HepG2 (cell line): Measurements from ENCODE around the gene RPS5. TPM values are rescaled to one million over a fixed set of nuclear protein-coding genes. Genes with fewer than 3 reads are reported as not detected.

Source experiments
- ATAC-seq: fragments of 200-7000 bp; cut with Tn5 transposase; 3 replicates; pipeline ENCODE4 v1.9.1; 2020; ENCODE audit warnings: mild to moderate bottlenecking, moderate library complexity
- Bru-seq: library from RNA; stranded (reverse); fragments of 400-500 nt; gene quantifications from one replicate; lab custom pipeline; 2021; lab: Mats Ljungman, UMichigan
- BruChase-seq, 2 experiments: library from RNA; stranded (reverse); fragments of 400-500 nt; gene quantifications; one replicate each; lab custom pipeline; 2021; lab: Mats Ljungman, UMichigan
- BruUV-seq: library from RNA; stranded (reverse); fragments of 400-500 nt; replicated peaks from 2 replicates; lab custom pipeline; 2021; lab: Mats Ljungman, UMichigan
- CTCF ChIA-PET: fragments of 300-600 bp; formaldehyde crosslinking; extraction: SDS; loops from one replicate; lab custom pipeline; 2021; ENCODE audit warnings: low total read pairs, inconsistent platforms, low intra/inter-chr PET ratio; lab: Yijun Ruan, JAX
- POLR2A ChIA-PET: fragments of 350-600 bp; sonication (Branson Sonifier 250); formaldehyde crosslinking; loops from one replicate; lab custom pipeline; 2020; ENCODE audit warnings: antibody characterized with exemption, inconsistent platforms; lab: Yijun Ruan, JAX
- DNase-seq: peaks from one replicate; pipeline ENCODE4 v3.0.0-alpha.2; 2015; ENCODE audit warnings: low spot score
- FAIRE-seq: peaks from 3 replicates; lab custom pipeline; 2011; peaks lifted over from hg19 to GRCh38; lab: Jason Lieb, UNC
- H2AFZ ChIP-seq: one replicate; pipeline ENCODE4 v1.6.1; 2011; ENCODE audit warnings: low read length, inconsistent platforms
- H3K27ac ChIP-seq: fragments of 300-600 bp; 3 replicates; pipeline ENCODE4 v1.8.0; 2011; ENCODE audit warnings: mixed run types, mild to moderate bottlenecking, mixed read lengths, low read length, inconsistent platforms; ENCODE audit not compliant: insufficient read depth; ENCODE audit errors: extremely low read length
- H3K27me3 ChIP-seq, 2 experiments: fragments of 200-600 bp in 1 of 2; 2 replicates in 1 of 2; 3 replicates in 1 of 2; pipeline versions ENCODE4 v1.6.0 to v1.8.0; 2011; ENCODE audit warnings: low read length in 2 of 2, mild to moderate bottlenecking in 2 of 2, moderate library complexity in 2 of 2, inconsistent platforms in 1 of 2; ENCODE audit not compliant: insufficient read depth in 2 of 2, control insufficient read depth in 1 of 2
- H3K36me3 ChIP-seq, 2 experiments: fragments of 200-600 bp in 1 of 2; replicated peaks in 1 of 2; 2 replicates in 1 of 2; 3 replicates in 1 of 2; pipeline versions ENCODE4 v1.5.1 to v1.8.0; 2011; ENCODE audit warnings: low read length in 2 of 2, inconsistent platforms in 1 of 2; ENCODE audit not compliant: insufficient read depth in 2 of 2, control insufficient read depth in 1 of 2
- H3K4me1 ChIP-seq: 2 replicates; pipeline ENCODE4 v1.5.1; 2012; ENCODE audit warnings: low read length, inconsistent platforms; ENCODE audit not compliant: insufficient read depth
- H3K4me2 ChIP-seq: 2 replicates; pipeline ENCODE4 v1.6.0; 2011; ENCODE audit warnings: low read depth, low read length, inconsistent platforms
- H3K4me3 ChIP-seq, 3 experiments: fragments of 200-600 bp in 1 of 3; sonication (generic), shearing (Covaris generic) in 1 of 3; replicated peaks in 1 of 3; 2 replicates each; pipeline ENCODE4 v1.5.1; 2011 to 2016; ENCODE audit warnings: low read length in 3 of 3, inconsistent platforms in 2 of 3, low read depth in 2 of 3, mild to moderate bottlenecking in 2 of 3, control low read depth in 1 of 3, mixed read lengths in 1 of 3; ENCODE audit not compliant: insufficient read depth in 1 of 3
- H3K79me2 ChIP-seq: one replicate; pipeline ENCODE4 v1.6.1; 2011; ENCODE audit warnings: low read length, inconsistent platforms; ENCODE audit not compliant: insufficient read depth
- H3K9ac ChIP-seq: 2 replicates; pipeline ENCODE4 v1.6.0; 2011; ENCODE audit warnings: mild to moderate bottlenecking, low read depth, low read length, inconsistent platforms; ENCODE audit not compliant: insufficient read depth
- H3K9me3 ChIP-seq: 2 replicates; pipeline ENCODE4 v1.5.1; 2012; ENCODE audit warnings: mild to moderate bottlenecking, low read length
- H4K20me1 ChIP-seq: 2 replicates; pipeline ENCODE4 v1.6.0; 2011; ENCODE audit warnings: inconsistent platforms, mild to moderate bottlenecking, low read length, moderate library complexity; ENCODE audit not compliant: insufficient read depth
- CHCHD3 ChIP-seq: sonication (generic); formaldehyde crosslinking; IDR thresholded peaks from 2 replicates; pipeline ENCODE4 v1.8.0; 2022; ENCODE audit warnings: mild to moderate bottlenecking, missing genetic modification reagents, moderate library complexity
- DMAP1 ChIP-seq: IDR thresholded peaks from 2 replicates; pipeline ENCODE4 v1.6.1; 2016
- FOXC1 ChIP-seq: sonication (generic); formaldehyde crosslinking; IDR thresholded peaks from 2 replicates; pipeline ENCODE4 v1.8.0; 2022; ENCODE audit warnings: mild to moderate bottlenecking, missing genetic modification reagents, borderline replicate concordance
- RXRA ChIP-seq: sonication (generic); formaldehyde crosslinking; IDR thresholded peaks from 2 replicates; pipeline ENCODE4 v1.5.1; 2020; ENCODE audit warnings: missing genetic modification reagents
- SNRNP70 ChIP-seq: fragments of 200-400 bp; formaldehyde crosslinking; IDR thresholded peaks from 2 replicates; pipeline ENCODE4 v1.6.1; 2017; ENCODE audit warnings: mild to moderate bottlenecking, low read depth, low read length, moderate library complexity
- TAF15 ChIP-seq: fragments of 200-400 bp; formaldehyde crosslinking; IDR thresholded peaks from one replicate; pipeline ENCODE4 v1.6.1; 2018; ENCODE audit warnings: mild to moderate bottlenecking, low read depth, low read length; ENCODE audit not compliant: poor library complexity, severe bottlenecking
- TGIF2 ChIP-seq: IDR thresholded peaks from 2 replicates; pipeline ENCODE4 v1.6.1; 2016; ENCODE audit warnings: control low read depth, missing compliant biosample characterization
- ZBTB21 ChIP-seq: sonication (generic); formaldehyde crosslinking; IDR thresholded peaks from 2 replicates; pipeline ENCODE4 v1.4.0; 2020; ENCODE audit warnings: missing genetic modification reagents
- ZNF547 ChIP-seq: sonication (generic); formaldehyde crosslinking; IDR thresholded peaks from 2 replicates; pipeline ENCODE4 v1.5.1; 2020; ENCODE audit warnings: mild to moderate bottlenecking, missing genetic modification reagents
- WGBS: methylation state at CpG from one replicate; pipeline ENCODE4 v1.1.6; 2017; ENCODE audit warnings: low lambda C conversion rate; 5-methylcytosine and 5-hydroxymethylcytosine counted together
- in situ Hi-C: cut with HindIII; loops from 2 replicates; pipeline ENCODE4 v1.10.0; 2017; ENCODE audit warnings: low pct_unique_long_range_greater_than_20kb; ENCODE audit not compliant: extremely low pct_ligation_motif_present
- intact Hi-C: fragments of 100-400 bp; cut with micrococcal nuclease; formaldehyde crosslinking; loops from one replicate; pipeline ENCODE4 v1.10.0; 2022; ENCODE audit not compliant: unreplicated experiment
- long read RNA-seq, 2 experiments: library from RNA in 1 of 2; library from polyadenylated mRNA in 1 of 2; stranded (forward) in 1 of 2; unstranded in 1 of 2; transcript quantifications; one replicate each; pipeline ENCODE4 v2.0.0, GENCODE V29; 2019 to 2022
- polyA minus RNA-seq, 3 experiments: library from RNA; depleted of rRNA, polyadenylated mRNA; stranded (reverse); fragments of >200 nt; gene quantifications; 2 replicates each; pipeline ENCODE4 v1.2.3, GENCODE V29; 2011; ENCODE audit warnings: low replicate concordance in 1 of 3
- polyA plus RNA-seq, 8 experiments: library from polyadenylated mRNA; depleted of rRNA in 3 of 8; stranded (reverse) in 7 of 8; unstranded in 1 of 8; fragments of >200 nt; fragmentation: Illumina TruSeq in 4 of 8; extraction: Trizol in 4 of 8; gene quantifications; 2 replicates each; pipeline versions ENCODE4 v1.2.1 to v1.2.3, GENCODE V29; 2011 to 2016; ENCODE audit warnings: low read depth in 4 of 8, missing spikeins in 1 of 8, mixed read lengths in 1 of 8; ENCODE audit not compliant: insufficient read depth in 1 of 8
- total RNA-seq, 5 experiments: library from RNA; depleted of rRNA; stranded (reverse); fragments of >200 nt; fragmentation: Illumina TruSeq; extraction: Trizol; gene quantifications; 2 replicates each; pipeline ENCODE4 v1.2.3, GENCODE V29; 2016; ENCODE audit warnings: low read depth in 1 of 5
- TF ChIP-seq, protein P1 (sequence below): sonication (generic); formaldehyde crosslinking; IDR thresholded peaks from 2 replicates; pipeline ENCODE4 v1.4.0; 2020; ENCODE audit warnings: missing genetic modification reagents, borderline replicate concordance
- TF ChIP-seq, protein P2 (sequence below): sonication (generic); formaldehyde crosslinking; IDR thresholded peaks from 2 replicates; pipeline ENCODE4 v1.8.1; 2023; ENCODE audit warnings: mild to moderate bottlenecking, missing genetic modification reagents, borderline replicate concordance
- TF ChIP-seq, protein P3 (sequence below): sonication (generic); formaldehyde crosslinking; conservative IDR thresholded peaks from 2 replicates; pipeline ENCODE4 v1.8.0; 2022; ENCODE audit warnings: low read depth, missing genetic modification reagents

RPS5 gene
- total RNA-seq (2016; rRNA removed; fragmentation: Illumina TruSeq; extraction: Trizol): 1,544 and 1,715 TPM in 2 replicates
- total RNA-seq (2016; cell fraction: cytosol; rRNA removed; fragmentation: Illumina TruSeq; extraction: Trizol; ENCODE audit: low read depth): 2,017 and 2,110 TPM in 2 replicates
- total RNA-seq (2016; cell fraction: insoluble cytoplasmic fraction; rRNA removed; fragmentation: Illumina TruSeq; extraction: Trizol): 1,517 and 1,921 TPM in 2 replicates
- 2,939 and 3,145 TPM in 2 replicates for total RNA-seq (2016; cell fraction: membrane; rRNA removed; fragmentation: Illumina TruSeq; extraction: Trizol)
- 614 and 724 TPM in 2 replicates for total RNA-seq (2016; cell fraction: nucleus; rRNA removed; fragmentation: Illumina TruSeq; extraction: Trizol)
- 4,145 and 4,408 TPM in 2 replicates for polyA plus RNA-seq (2011; rRNA removed)
- polyA plus RNA-seq (2011; cell fraction: cytosol; rRNA removed): 3,539 and 5,584 TPM in 2 replicates
- 1,780 and 1,928 TPM in 2 replicates for polyA plus RNA-seq (2011; cell fraction: nucleus; rRNA removed)
- 1,706 and 1,819 TPM in 2 replicates for polyA plus RNA-seq (2012)
- 2,310 and 2,596 TPM in 2 replicates for polyA plus RNA-seq (2016; cell fraction: cytosol; fragmentation: Illumina TruSeq; extraction: Trizol; ENCODE audit: low read depth)
- polyA plus RNA-seq (2016; cell fraction: insoluble cytoplasmic fraction; fragmentation: Illumina TruSeq; extraction: Trizol; ENCODE audit: low read depth): 1,782 and 1,827 TPM in 2 replicates
- polyA plus RNA-seq (2016; cell fraction: membrane; fragmentation: Illumina TruSeq; extraction: Trizol; ENCODE audit: low read depth): 3,073 and 3,180 TPM in 2 replicates
- 1,095 and 1,142 TPM in 2 replicates for polyA plus RNA-seq (2016; cell fraction: nucleus; fragmentation: Illumina TruSeq; extraction: Trizol; ENCODE audit: insufficient read depth, low read depth)
- 2,710 and 3,749 TPM in 2 replicates for polyA minus RNA-seq (2011; rRNA and poly(A)+ RNA removed; ENCODE audit: low replicate concordance)
- 541 and 557 TPM in 2 replicates for polyA minus RNA-seq (2011; cell fraction: cytosol; rRNA and poly(A)+ RNA removed)
- polyA minus RNA-seq (2011; cell fraction: nucleus; rRNA and poly(A)+ RNA removed): 340 and 381 TPM in 2 replicates
- Bru-seq, nascent RNA: percentile 97 among the genes with signal in this experiment
- percentile 96 among the genes with signal in this experiment for BruChase-seq, experiment 1, labeled RNA remaining after a 6-hour chase
- BruChase-seq, experiment 2, labeled RNA remaining after a 2-hour chase: percentile 94 among the genes with signal in this experiment
- long read RNA-seq, experiment 1, transcript RPS5-202 (5 exons, 1,520 nt): minor isoform, 37 of 1,881 reads
- long read RNA-seq, experiment 1, transcript RPS5-201 (6 exons, 740 nt): major isoform, 1,784 of 1,881 reads
- long read RNA-seq, experiment 1, partial matches to known transcripts: 16 of 1,881 reads
- long read RNA-seq, experiment 1, other reads (novel, unspliced or antisense): 38 of 1,881 reads
- long read RNA-seq, experiment 2, transcript RPS5-202 (5 exons, 1,520 nt): minor isoform, 89 of 3,424 reads
- long read RNA-seq, experiment 2, transcript RPS5-201 (6 exons, 740 nt): major isoform, 3,015 of 3,424 reads
- long read RNA-seq, experiment 2, partial matches to known transcripts: 185 of 3,424 reads
- long read RNA-seq, experiment 2, other reads (novel, unspliced or antisense): 122 of 3,424 reads

DNA sequence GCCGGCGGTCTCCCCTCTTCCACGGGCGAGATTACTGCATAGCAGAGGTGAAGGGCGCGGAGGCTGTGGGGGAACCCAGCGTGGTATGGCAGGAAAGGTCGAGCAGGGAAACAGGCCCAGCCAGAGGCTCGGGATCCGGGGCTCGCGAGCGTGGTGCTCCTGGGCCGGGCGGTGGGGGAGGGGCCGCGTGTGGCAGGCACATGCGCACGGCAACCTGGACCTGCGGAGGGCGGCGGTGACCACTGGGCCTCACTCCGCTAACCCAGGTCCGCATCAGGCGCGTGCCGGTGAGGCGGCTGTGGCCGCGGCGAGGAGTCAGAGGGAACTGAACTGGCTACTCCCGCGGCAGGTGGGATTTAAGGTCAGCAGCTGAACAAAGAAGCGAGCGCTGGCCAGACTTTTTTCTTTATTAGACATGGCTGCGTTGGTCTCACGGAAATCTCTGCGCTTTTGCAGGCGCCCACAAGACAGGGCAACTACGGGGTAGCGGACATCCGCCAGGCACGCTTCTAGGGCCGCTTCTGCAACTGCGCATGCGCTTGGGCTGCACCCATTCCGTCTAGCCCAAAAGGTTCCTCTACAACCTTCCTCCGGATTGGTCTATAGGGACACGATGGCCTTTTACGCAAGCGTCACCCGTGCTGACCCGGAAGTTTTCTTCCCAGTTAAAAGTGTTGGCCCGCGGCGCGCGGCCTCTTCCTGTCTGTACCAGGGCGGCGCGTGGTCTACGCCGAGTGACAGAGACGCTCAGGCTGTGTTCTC lies at the start of gene RPS5:
RPS5 (plus strand) TSS at position 694 of the 762 bp plus-strand sequence. CDS start 869 bp downstream, outside the sequence.
- Histone ChIP-seq H3K27ac (peak within 1 kb of the TSS; percentile 99), H3K79me2 (peaks cover 44% of the 10 kb centered on the region), H2AFZ (no peak within 1 kb of the TSS), H3K27me3 (no peaks in the 10 kb centered on the region; a peak in 1 of 5 replicates), H4K20me1 (peaks cover 31% of the 10 kb centered on the region), H3K9me3 (no peaks in the 10 kb centered on the region), H3K36me3 (peaks cover 0 to 28% of the 10 kb centered on the region in 2 experiments; a peak in 3 of 5 replicates), H3K9ac (peak within 1 kb of the TSS; percentile 97), H3K4me1 (peaks cover 52% of the 10 kb centered on the region), H3K4me3 (peak within 1 kb of the TSS; percentile 83 to 98 (median 92)), H3K4me2 (peak within 1 kb of the TSS; percentile 99)
- ATAC-seq (peak; percentile 88), FAIRE-seq (peak; percentile 98), DNase-seq (peak; percentile 99)
- ChIA-PET CTCF (no interaction called here), POLR2A (interaction anchor here (0.6 to 4.6 kb wide), 8 partner anchors 13 to 204 kb away, joined by 3 to 19 read pairs (median 3); partner anchors contain the start of genes ERVK3-1, ZNF274, ZNF497 and ZNF584)
- in situ Hi-C loops: no loop called here
- intact Hi-C loops: loop anchor here (2.0 to 5.0 kb wide), 2 partner anchors 14 to 204 kb away; partner anchors contain the start of gene ZNF274
- BruUV-seq: TSS peak; percentile 87
- WGBS: 1% methylated on average over 17 of the region's 64 CpGs
- TF ChIP-seq SNRNP70: no peak
- TF ChIP-seq CHCHD3 (CRISPR knock-in tag): no peak; the same call in 1 of the 2 replicates
- peak; percentile 91; the same call in 1 of the 2 replicates for TF ChIP-seq ZNF547 (CRISPR knock-in tag)
- peak; percentile 69 for TF ChIP-seq FOXC1
- TF ChIP-seq, protein P1, sequence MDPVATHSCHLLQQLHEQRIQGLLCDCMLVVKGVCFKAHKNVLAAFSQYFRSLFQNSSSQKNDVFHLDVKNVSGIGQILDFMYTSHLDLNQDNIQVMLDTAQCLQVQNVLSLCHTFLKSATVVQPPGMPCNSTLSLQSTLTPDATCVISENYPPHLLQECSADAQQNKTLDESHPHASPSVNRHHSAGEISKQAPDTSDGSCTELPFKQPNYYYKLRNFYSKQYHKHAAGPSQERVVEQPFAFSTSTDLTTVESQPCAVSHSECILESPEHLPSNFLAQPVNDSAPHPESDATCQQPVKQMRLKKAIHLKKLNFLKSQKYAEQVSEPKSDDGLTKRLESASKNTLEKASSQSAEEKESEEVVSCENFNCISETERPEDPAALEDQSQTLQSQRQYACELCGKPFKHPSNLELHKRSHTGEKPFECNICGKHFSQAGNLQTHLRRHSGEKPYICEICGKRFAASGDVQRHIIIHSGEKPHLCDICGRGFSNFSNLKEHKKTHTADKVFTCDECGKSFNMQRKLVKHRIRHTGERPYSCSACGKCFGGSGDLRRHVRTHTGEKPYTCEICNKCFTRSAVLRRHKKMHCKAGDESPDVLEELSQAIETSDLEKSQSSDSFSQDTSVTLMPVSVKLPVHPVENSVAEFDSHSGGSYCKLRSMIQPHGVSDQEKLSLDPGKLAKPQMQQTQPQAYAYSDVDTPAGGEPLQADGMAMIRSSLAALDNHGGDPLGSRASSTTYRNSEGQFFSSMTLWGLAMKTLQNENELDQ (CRISPR knock-in tag): peak; percentile 76; the same call in 1 of the 2 replicates
- TF ChIP-seq, protein P2, sequence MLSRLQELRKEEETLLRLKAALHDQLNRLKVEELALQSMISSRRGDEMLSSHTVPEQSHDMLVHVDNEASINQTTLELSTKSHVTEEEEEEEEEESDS (CRISPR knock-in tag): 0 out of 2 replicates have a peak, but pooled peaks have one; percentile 62
- TF ChIP-seq RXRA (CRISPR knock-in tag): peak; percentile 60
- TF ChIP-seq ZBTB21 (CRISPR knock-in tag): 0 out of 2 replicates have a peak, but pooled peaks have one; percentile 56
- TF ChIP-seq DMAP1 (CRISPR knock-in tag): peak; percentile 97
- TF ChIP-seq, protein P3, sequence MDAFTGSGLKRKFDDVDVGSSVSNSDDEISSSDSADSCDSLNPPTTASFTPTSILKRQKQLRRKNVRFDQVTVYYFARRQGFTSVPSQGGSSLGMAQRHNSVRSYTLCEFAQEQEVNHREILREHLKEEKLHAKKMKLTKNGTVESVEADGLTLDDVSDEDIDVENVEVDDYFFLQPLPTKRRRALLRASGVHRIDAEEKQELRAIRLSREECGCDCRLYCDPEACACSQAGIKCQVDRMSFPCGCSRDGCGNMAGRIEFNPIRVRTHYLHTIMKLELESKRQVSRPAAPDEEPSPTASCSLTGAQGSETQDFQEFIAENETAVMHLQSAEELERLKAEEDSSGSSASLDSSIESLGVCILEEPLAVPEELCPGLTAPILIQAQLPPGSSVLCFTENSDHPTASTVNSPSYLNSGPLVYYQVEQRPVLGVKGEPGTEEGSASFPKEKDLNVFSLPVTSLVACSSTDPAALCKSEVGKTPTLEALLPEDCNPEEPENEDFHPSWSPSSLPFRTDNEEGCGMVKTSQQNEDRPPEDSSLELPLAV (CRISPR knock-in tag): 0 out of 2 replicates have a peak, but pooled peaks have one; percentile 38
- peak; percentile 64 for TF ChIP-seq TAF15
- 0 out of 2 replicates have a peak, but pooled peaks have one; percentile 68 for TF ChIP-seq TGIF2
